ENCODE results near the gene FRMD8. TPM values are rescaled to one million over a fixed set of nuclear protein-coding genes. Genes with fewer than 3 reads are reported as not detected.

The FRMD8 gene
- total RNA-seq, 1 donor from 2014 or later, result 99.3 TPM

DNA sequence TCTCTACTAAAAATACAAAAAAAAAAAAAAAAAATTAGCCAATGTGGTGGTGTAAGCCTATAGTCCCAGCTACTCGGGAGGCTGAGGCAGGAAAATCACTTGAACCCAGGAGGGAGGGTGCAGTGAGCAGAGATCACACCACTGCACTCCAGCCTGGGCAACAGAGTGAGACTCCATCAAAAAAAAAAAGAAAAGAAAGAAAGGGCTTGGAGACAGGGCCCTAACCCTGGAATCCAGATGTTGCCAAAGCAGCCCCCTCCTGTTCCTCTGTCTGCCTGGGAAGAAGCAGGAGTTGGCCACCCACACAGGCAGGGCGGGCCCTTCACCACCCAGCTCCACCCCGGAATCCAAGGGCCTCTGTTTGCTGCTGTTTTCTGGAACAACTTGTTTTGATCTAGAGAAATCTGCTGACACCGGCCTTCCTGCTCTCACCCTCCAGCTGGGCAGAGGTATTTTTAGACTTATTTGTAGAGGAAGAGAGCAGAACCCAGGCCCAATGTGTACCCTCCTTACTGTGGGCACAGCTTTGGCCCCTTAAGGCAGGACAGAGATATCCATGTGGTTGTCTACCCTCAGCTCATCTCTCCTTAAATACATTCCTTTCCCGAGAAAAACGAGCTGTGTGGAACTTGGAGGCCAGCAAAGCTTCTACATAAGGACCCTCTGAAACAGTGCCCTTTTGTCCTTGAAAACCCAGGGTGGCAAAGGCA, 33.5 kb downstream of the FRMD8 start:
- peak overlapping the region; percentile 56 to 80 for H3K4me3 ChIP-seq
- peak; percentile 88 to 98 for DNase-seq (ENCODE audit: low spot score in 2 of 2)
- no peaks in the 10 kb centered on the region for H3K27me3 ChIP-seq
- intact Hi-C loops (cut with DNase I), result loop anchor here (1.0 to 5.0 kb wide), 5 partner anchors 51 to 437 kb away; partner anchors contain the start of gene CFL1
- H3K36me3 ChIP-seq, result peaks cover 13 to 16% of the 10 kb centered on the region in 2 donors
- no peaks in the 10 kb centered on the region for H3K9me3 ChIP-seq
- TF ChIP-seq, protein P1, sequence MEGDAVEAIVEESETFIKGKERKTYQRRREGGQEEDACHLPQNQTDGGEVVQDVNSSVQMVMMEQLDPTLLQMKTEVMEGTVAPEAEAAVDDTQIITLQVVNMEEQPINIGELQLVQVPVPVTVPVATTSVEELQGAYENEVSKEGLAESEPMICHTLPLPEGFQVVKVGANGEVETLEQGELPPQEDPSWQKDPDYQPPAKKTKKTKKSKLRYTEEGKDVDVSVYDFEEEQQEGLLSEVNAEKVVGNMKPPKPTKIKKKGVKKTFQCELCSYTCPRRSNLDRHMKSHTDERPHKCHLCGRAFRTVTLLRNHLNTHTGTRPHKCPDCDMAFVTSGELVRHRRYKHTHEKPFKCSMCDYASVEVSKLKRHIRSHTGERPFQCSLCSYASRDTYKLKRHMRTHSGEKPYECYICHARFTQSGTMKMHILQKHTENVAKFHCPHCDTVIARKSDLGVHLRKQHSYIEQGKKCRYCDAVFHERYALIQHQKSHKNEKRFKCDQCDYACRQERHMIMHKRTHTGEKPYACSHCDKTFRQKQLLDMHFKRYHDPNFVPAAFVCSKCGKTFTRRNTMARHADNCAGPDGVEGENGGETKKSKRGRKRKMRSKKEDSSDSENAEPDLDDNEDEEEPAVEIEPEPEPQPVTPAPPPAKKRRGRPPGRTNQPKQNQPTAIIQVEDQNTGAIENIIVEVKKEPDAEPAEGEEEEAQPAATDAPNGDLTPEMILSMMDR (IDR thresholded peaks at IDR 0.05), result no peak
- peaks cover 32 to 46% of the 10 kb centered on the region in 2 donors for H3K4me1 ChIP-seq
- peak overlapping the region; percentile 97 to 99 for H3K27ac ChIP-seq

DNA sequence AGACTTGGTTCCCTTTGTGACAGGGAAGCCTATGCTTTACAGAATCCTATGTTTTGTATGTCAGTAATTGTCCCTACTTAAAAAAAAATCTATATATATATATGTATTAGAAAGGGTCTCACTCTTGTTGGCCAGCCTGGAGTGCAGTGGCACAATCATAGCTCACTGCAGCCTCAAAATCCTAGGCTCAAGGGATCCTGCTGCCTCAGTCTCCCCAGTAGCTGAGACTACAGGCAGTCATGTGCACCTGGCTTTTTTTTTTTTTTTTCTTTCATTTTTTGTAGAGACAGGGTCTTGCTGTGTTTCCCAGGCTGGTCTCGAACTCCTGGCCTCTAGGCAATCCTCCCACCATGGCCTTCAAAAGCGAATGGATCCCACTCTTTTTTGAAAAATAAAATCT, 34.1 kb downstream of the FRMD8 start:
- no peak for DNase-seq (ENCODE audit: low spot score in 2 of 2)
- TF ChIP-seq, protein P1 (IDR thresholded peaks at IDR 0.05), result no peak
- intact Hi-C loops (cut with DNase I), result loop anchor here (2.0 kb wide), 1 partner anchor 72 kb away; no protein-coding TSS in a partner anchor
- H3K27me3 ChIP-seq, result no peaks in the 10 kb centered on the region
- H3K4me1 ChIP-seq, result peaks cover 32 to 46% of the 10 kb centered on the region in 2 donors
- peaks cover 18 to 22% of the 10 kb centered on the region in 2 donors for H3K36me3 ChIP-seq
- H3K9me3 ChIP-seq, result no peaks in the 10 kb centered on the region
- H3K27ac ChIP-seq, result peak overlapping the region; percentile 97 to 99
- peak overlapping the region; percentile 56 to 80 for H3K4me3 ChIP-seq

DNA sequence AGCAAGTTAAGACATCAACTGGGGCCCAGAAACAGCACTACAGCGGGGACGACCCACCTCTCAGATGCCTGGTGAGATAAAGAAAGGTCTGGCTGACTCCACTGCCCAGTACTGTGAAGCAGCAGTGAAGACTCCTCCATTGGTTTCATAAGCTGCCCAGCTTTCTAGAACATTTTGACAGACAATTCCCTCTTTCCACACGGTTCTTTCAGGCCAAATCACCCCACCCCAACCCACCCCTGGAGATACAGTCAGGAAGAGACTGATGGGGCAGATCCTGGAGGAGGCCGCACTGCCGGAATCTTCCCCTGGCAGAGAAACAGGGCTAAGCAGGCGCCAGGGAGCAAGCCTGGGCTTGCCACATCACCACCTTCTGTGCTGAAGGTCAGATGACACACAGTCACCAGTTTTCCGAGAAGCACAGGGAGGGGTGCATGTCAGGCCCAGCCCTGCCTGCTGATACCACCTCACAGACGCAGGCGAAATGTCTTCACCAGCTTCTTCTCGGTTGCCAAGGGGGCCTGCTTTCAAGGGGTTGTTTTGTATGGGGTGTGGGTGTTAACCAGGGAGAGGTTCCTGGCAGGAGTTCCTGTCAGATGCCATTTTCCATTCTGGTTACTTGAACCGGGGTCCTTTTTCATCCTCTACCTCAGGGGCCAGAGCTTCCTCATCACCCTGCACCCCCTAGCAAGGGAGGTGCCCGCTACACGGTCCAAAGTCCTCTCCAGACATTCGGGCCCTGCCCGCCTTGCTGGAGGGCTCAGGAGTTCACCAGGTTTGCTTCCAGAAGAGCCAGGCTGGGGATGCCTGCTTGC, 34.7 kb downstream of the FRMD8 start:
- peak overlapping the region; percentile 97 to 99 for H3K27ac ChIP-seq
- intact Hi-C loops (cut with DNase I), result loop anchor here (2.0 kb wide), 1 partner anchor 72 kb away; no protein-coding TSS in a partner anchor
- peaks cover 32 to 41% of the 10 kb centered on the region in 2 donors for H3K4me1 ChIP-seq
- TF ChIP-seq, protein P1 (IDR thresholded peaks at IDR 0.05), result no peak
- peaks cover 25 to 29% of the 10 kb centered on the region in 2 donors for H3K36me3 ChIP-seq
- H3K27me3 ChIP-seq, result no peaks in the 10 kb centered on the region
- H3K9me3 ChIP-seq, result no peaks in the 10 kb centered on the region
- DNase-seq (ENCODE audit: low spot score in 2 of 2), result peak; percentile 93 to 99
- H3K4me3 ChIP-seq, result peak overlapping the region; percentile 56 to 80

DNA sequence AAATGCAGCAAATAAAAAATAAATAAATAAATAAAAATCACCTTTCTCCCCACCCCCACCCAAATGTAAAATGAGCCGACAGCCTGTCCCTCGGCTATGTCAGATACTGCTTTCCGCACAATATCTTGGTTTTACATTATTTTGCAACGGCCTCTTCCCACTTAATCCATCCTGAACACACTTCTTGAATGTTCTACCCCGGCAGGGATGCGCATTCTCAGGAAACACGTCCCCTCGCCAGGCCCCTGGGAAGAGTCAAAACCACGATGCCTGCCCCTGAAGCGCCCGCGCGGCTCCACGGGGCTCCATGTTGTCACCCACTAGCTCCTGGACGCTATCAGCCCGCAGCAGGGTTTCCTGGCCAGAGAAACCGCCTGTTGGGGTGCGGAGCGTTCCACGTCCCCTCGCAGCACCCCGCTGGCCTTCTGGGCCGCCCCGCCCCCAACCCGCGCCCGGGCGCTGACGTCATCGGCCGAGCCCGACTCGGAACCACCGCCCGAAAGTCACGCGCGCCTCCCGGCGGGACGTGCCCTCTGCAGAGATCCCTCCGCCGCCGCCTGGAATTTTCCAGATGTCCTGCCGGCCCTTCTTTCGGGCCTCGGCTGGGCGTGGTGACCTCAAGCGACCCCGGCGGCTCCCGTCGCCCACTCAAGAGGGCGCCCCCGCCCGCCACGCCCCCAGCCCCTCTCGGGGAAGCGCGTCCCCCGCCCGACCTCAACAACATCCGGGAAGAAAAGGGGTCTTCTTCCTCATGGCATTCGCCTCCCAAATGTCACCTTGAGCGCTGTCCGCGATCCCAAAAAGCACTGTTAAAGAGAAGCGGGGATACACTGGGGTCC, 35.6 kb downstream of the FRMD8 start:
- intact Hi-C loops (cut with DNase I), result loop anchor here (2.0 kb wide), 2 partner anchors 71 to 77 kb away; partner anchors contain the start of gene MALAT1
- TF ChIP-seq, protein P1 (IDR thresholded peaks at IDR 0.05), result peak in 1 of 3 experiments; percentile 7

More for the DNA sequence above, 35.6 kb downstream of the FRMD8 start:
- peak overlapping the region; percentile 97 to 99 for H3K27ac ChIP-seq
- H3K36me3 ChIP-seq, result peaks cover 33 to 37% of the 10 kb centered on the region in 2 donors
- H3K27me3 ChIP-seq, result no peaks in the 10 kb centered on the region
- no peaks in the 10 kb centered on the region for H3K9me3 ChIP-seq
- peak; percentile 79 to 98 for DNase-seq (ENCODE audit: low spot score in 2 of 2)
- peak overlapping the region; percentile 56 to 80 for H3K4me3 ChIP-seq
- H3K4me1 ChIP-seq, result peaks cover 28 to 34% of the 10 kb centered on the region in 2 donors
